Measurements from ENCODE around the gene SLC25A17.
"Not testable (repeated sequence)": the region's sequence is repeated elsewhere in the genome, so short reads cannot be mapped to it uniquely, and the experiment has no call there.

SLC25A17 gene

DNA sequence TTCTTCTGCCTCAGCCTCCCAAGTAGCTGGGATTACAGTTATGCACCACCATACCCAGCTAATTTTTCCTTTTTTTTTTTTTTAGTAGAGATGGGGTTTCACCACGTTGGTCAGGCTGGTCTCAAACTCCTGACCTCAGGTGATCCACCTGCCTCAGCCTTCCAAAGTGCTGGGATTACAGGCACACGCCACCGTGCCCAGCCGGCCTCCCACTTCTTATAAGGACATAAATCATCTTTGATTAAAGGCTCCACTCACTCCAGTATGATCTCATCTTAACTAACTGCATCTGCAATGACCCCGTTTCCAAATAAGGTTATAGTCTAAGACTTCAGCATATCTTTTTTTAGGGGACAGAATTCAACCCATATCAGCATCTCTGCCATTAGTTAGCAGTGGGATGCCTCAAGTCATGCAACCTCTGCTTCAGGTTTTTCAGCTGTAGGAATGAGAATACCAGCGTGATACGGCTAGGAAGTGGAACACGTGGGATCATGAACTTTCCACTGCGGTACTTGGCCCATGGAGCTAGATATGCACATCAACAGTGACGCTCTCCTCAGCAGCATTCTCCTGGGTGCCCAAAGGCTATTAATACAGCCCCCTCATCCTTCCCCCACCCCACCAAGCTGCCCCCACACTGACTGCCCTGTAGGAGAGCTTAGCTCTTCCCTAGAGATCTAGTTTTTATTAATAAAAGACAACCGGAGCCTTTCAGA is 98.4 kb downstream of the SLC25A17 start:
- no peak for DNase-seq (ENCODE audit: low read depth, low spot score)

DNA sequence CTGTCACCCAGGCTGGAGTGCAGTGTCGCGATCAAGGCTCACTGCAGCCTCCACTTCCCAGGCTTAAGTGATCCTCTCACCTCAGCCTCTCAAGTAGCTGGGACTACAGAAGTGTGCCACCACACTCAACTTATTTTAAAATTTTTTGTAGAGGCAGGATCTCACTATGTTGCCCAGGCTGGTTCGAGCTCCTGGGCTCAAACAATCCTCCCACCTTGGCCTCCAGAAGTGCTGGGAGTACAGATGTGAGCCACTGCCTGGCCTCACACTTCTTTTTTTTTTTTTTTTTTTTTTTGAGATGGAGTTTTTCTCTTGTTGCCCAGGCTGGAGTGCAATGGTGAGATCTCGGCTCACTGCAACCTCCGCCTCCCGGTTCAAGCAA is 99.0 kb downstream of the SLC25A17 start:
- not testable (repeated sequence) for DNase-seq (ENCODE audit: low read depth, low spot score)

Measured in astrocyte of the hippocampus (primary cell).